Cardiac fibroblast (primary cell): ENCODE data around the gene SIGLEC5.

Experiments
- DNase-seq, 2 donors: peaks; one replicate each; pipeline versions ENCODE4 v3.0.0 to v3.0.0-alpha.2; 2010; ENCODE audit warnings: low read depth in 2 of 2
- H3K4me3 ChIP-seq, 2 donors: replicated peaks in 1 of 2; 1 replicate in 1 of 2; 2 replicates in 1 of 2; pipeline ENCODE4 v1.5.1; 2011; ENCODE audit warnings: low read depth in 2 of 2, low read length in 2 of 2, mild to moderate bottlenecking in 2 of 2, moderate library complexity in 1 of 2
- TF ChIP-seq, protein P1 (sequence below): IDR thresholded peaks from one replicate; pipeline ENCODE4 v1.5.1; 2011; ENCODE audit warnings: low read depth, mild to moderate bottlenecking, low read length, inconsistent platforms

The SIGLEC5 gene

GRCh38 chr19:51644636-51645271, 14.6 kb upstream of the SIGLEC5 start:
- DNase-seq = no peak
- TF ChIP-seq, protein P1, sequence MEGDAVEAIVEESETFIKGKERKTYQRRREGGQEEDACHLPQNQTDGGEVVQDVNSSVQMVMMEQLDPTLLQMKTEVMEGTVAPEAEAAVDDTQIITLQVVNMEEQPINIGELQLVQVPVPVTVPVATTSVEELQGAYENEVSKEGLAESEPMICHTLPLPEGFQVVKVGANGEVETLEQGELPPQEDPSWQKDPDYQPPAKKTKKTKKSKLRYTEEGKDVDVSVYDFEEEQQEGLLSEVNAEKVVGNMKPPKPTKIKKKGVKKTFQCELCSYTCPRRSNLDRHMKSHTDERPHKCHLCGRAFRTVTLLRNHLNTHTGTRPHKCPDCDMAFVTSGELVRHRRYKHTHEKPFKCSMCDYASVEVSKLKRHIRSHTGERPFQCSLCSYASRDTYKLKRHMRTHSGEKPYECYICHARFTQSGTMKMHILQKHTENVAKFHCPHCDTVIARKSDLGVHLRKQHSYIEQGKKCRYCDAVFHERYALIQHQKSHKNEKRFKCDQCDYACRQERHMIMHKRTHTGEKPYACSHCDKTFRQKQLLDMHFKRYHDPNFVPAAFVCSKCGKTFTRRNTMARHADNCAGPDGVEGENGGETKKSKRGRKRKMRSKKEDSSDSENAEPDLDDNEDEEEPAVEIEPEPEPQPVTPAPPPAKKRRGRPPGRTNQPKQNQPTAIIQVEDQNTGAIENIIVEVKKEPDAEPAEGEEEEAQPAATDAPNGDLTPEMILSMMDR = no peak
- H3K4me3 ChIP-seq = no peak overlapping the region

- TF ChIP-seq, protein P1 = no peak
- H3K4me3 ChIP-seq = no peak overlapping the region
- no peak for DNase-seq
Measured at GRCh38 chr19:51641648-51642047, 11.4 kb upstream of the SIGLEC5 start.

- H3K4me3 ChIP-seq = no peak overlapping the region
- no peak for DNase-seq
- TF ChIP-seq, protein P1 = no peak
Measured at GRCh38 chr19:51640386-51640785, 10.2 kb upstream of the SIGLEC5 start.

DNA sequence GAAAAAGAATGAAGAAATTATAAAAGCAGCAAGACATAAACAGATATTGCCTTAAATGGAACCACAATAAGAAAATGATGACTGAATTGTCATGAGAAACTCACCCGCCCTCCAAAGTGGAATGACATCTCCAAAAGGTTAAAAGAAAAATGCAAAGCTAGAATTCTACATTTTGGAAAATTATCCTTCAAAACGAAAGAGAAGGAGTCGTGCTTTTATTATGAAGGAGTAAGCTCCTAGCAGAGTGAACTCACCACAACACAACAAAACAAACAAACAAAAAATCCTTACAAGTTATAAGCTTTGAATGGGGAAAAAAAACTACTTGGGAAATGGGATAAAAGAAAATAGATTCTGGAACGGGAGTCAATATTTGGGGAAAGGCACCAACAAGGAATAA, 9.7 kb upstream of the SIGLEC5 start:
- TF ChIP-seq, protein P1 = no peak
- H3K4me3 ChIP-seq = no peak overlapping the region
- DNase-seq = no peak

GRCh38 chr19:51637362-51637978, 7.3 kb upstream of the SIGLEC5 start:
- DNase-seq = peak in 1 of 2 donors; percentile 40
- TF ChIP-seq, protein P1 = peak; percentile 55
- H3K4me3 ChIP-seq = no peak overlapping the region

DNA sequence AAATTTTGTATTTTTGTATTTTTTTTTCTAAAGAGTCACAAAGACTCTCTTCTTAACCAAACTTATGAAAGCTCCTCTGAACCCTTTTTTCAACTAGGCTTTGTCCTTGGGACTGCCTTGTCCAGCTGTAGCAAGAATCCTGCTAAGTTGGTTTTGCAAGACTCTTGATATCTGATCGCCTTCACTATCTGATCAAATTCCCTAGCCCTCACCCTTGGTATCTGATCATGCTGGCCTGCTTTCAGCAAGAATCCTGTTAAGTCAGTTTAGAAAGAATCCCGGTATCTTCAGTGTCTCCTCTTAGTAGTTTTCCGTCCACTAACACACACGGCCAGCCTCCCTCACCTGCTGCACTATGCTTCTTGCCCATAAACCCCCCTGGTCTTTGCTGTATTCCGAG, 1.9 kb upstream of the SIGLEC5 start:
- no peak for DNase-seq
- TF ChIP-seq, protein P1 = no peak
- no peak overlapping the region for H3K4me3 ChIP-seq
